HEK293 (cell line): ENCODE measurements around the gene TMEM119.

Experiments
- MEIS1 ChIP-seq: sonication (generic); formaldehyde crosslinking; IDR thresholded peaks from 2 replicates; pipeline ENCODE4 v1.8.1; 2022; ENCODE audit warnings: missing genetic modification reagents, mild to moderate bottlenecking, borderline replicate concordance
- MZF1 ChIP-seq: fragments of 450-650 bp; formaldehyde crosslinking; IDR thresholded peaks from 2 replicates; pipeline ENCODE4 v1.5.1; 2017; ENCODE audit warnings: missing biosample characterization, missing genetic modification characterization, borderline replicate concordance
- REPIN1 ChIP-seq: fragments of 450-650 bp; formaldehyde crosslinking; IDR thresholded peaks from 2 replicates; pipeline ENCODE4 v1.5.1; 2017; ENCODE audit warnings: missing biosample characterization, missing genetic modification characterization, low read depth
- ZNF549 ChIP-seq: fragments of 450-650 bp; IDR thresholded peaks from 2 replicates; pipeline ENCODE4 v1.5.1; 2018; ENCODE audit warnings: missing biosample characterization, missing genetic modification characterization, mild to moderate bottlenecking, inconsistent platforms, moderate library complexity
- ZNF623 ChIP-seq: fragments of 450-650 bp; formaldehyde crosslinking; IDR thresholded peaks from 2 replicates; pipeline ENCODE4 v1.5.1; 2016; ENCODE audit warnings: missing biosample characterization, missing genetic modification characterization
- ZNF626 ChIP-seq: fragments of 450-650 bp; sonication (Bioruptor Pico); formaldehyde crosslinking; IDR thresholded peaks from 2 replicates; pipeline ENCODE4 v1.5.1; 2018; ENCODE audit warnings: missing biosample characterization, missing genetic modification characterization, inconsistent platforms
- TF ChIP-seq, protein P1 (sequence below): fragments of 450-650 bp; formaldehyde crosslinking; conservative IDR thresholded peaks from 2 replicates; pipeline ENCODE4 v1.5.1; 2016; ENCODE audit warnings: low read depth, missing biosample characterization, missing genetic modification characterization
- TF ChIP-seq, protein P2 (sequence below): sonication (generic); formaldehyde crosslinking; IDR thresholded peaks from 2 replicates; pipeline ENCODE4 v1.8.1; 2022; ENCODE audit warnings: mild to moderate bottlenecking, moderate library complexity, missing genetic modification reagents
- TF ChIP-seq, protein P3 (sequence below): fragments of 450-650 bp; formaldehyde crosslinking; IDR thresholded peaks from 2 replicates; pipeline ENCODE4 v1.5.1; 2016; ENCODE audit warnings: missing biosample characterization, missing genetic modification characterization

DNA sequence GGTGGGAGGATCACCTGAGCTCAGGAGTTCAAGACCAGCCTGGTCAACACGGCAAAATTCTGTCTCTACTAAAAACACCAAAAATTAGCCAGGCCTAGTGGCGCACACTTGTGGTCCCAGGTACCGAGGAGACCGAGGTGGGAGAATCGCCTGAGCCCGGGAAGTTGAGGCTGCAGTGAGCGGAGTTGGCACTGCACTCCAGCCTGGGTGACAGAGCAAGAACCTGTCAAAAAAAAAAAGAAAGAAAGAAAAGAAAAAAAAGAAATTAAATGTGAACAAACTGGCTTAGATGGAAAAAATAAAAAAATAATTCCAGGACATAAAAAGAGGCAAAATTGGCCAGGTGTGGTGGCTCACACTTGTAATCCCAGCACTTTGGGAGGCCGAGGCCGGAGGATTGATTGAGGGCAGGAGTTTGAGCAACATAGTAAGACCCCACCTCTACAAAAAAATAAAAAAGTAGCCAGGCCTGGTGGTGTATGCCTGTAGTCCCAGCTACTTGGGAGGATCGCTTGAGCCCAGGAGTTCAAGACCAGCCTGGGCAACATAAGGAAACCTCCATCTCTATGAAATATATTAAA lies 3.5 kb downstream of the TMEM119 start:
- TF ChIP-seq, protein P1, sequence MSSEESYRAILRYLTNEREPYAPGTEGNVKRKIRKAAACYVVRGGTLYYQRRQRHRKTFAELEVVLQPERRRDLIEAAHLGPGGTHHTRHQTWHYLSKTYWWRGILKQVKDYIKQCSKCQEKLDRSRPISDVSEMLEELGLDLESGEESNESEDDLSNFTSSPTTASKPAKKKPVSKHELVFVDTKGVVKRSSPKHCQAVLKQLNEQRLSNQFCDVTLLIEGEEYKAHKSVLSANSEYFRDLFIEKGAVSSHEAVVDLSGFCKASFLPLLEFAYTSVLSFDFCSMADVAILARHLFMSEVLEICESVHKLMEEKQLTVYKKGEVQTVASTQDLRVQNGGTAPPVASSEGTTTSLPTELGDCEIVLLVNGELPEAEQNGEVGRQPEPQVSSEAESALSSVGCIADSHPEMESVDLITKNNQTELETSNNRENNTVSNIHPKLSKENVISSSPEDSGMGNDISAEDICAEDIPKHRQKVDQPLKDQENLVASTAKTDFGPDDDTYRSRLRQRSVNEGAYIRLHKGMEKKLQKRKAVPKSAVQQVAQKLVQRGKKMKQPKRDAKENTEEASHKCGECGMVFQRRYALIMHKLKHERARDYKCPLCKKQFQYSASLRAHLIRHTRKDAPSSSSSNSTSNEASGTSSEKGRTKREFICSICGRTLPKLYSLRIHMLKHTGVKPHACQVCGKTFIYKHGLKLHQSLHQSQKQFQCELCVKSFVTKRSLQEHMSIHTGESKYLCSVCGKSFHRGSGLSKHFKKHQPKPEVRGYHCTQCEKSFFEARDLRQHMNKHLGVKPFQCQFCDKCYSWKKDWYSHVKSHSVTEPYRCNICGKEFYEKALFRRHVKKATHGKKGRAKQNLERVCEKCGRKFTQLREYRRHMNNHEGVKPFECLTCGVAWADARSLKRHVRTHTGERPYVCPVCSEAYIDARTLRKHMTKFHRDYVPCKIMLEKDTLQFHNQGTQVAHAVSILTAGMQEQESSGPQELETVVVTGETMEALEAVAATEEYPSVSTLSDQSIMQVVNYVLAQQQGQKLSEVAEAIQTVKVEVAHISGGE (tag by site-specific recombination): no peak
- no peak for TF ChIP-seq ZNF626 (tag by site-specific recombination)
- TF ChIP-seq REPIN1: no peak
- TF ChIP-seq, protein P2, sequence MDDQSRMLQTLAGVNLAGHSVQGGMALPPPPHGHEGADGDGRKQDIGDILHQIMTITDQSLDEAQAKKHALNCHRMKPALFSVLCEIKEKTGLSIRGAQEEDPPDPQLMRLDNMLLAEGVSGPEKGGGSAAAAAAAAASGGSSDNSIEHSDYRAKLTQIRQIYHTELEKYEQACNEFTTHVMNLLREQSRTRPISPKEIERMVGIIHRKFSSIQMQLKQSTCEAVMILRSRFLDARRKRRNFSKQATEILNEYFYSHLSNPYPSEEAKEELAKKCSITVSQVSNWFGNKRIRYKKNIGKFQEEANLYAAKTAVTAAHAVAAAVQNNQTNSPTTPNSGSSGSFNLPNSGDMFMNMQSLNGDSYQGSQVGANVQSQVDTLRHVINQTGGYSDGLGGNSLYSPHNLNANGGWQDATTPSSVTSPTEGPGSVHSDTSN (CRISPR knock-in tag): no peak
- TF ChIP-seq, protein P3, sequence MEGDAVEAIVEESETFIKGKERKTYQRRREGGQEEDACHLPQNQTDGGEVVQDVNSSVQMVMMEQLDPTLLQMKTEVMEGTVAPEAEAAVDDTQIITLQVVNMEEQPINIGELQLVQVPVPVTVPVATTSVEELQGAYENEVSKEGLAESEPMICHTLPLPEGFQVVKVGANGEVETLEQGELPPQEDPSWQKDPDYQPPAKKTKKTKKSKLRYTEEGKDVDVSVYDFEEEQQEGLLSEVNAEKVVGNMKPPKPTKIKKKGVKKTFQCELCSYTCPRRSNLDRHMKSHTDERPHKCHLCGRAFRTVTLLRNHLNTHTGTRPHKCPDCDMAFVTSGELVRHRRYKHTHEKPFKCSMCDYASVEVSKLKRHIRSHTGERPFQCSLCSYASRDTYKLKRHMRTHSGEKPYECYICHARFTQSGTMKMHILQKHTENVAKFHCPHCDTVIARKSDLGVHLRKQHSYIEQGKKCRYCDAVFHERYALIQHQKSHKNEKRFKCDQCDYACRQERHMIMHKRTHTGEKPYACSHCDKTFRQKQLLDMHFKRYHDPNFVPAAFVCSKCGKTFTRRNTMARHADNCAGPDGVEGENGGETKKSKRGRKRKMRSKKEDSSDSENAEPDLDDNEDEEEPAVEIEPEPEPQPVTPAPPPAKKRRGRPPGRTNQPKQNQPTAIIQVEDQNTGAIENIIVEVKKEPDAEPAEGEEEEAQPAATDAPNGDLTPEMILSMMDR: no peak
- no peak for TF ChIP-seq ZNF623
- TF ChIP-seq MZF1: no peak
- no peak for TF ChIP-seq ZNF549 (tag by site-specific recombination)
- TF ChIP-seq MEIS1 (CRISPR knock-in tag): no peak
